ENCODE results near the gene PTPN23.
"Not testable (repeated sequence)": the region's sequence is repeated elsewhere in the genome, so short reads cannot be mapped to it uniquely, and the experiment has no call there.

Gene PTPN23

DNA sequence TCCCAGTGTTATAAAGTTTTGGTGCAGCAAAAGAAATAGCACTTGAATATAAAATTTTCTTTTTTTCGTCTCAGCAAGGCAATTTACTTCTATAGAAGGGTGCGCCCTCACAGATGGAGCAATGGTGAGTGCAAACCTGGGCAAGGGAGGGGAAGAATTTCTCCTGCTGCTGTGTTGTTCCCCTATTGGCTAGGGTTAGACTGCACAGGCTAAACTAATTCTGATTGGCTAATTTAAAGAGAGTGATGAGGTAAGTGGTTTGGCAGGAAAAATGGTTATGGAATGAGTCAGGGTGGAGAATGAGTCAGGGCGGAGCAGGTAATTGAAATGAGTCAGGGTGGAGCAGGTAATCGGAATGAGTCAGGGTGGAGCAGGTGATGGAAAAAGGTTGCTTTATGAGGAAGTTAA is 20.7 kb upstream of the PTPN23 start:
- Mint-ChIP-seq H3K27ac (peak overlapping the region; percentile 2), H3K4me1 (peaks cover 7 to 15% of the 10 kb centered on the region in 2 donors), H3K9me3 (peaks cover 15 to 21% of the 10 kb centered on the region in 2 donors), H3K36me3 (peaks cover 9 to 29% of the 10 kb centered on the region in 2 donors)
- ATAC-seq (replicated peaks): peak; percentile 21 to 31
- not testable (repeated sequence) for H3K4me3 Mint-ChIP-seq, DNase-seq, H3K27me3 Mint-ChIP-seq

DNA sequence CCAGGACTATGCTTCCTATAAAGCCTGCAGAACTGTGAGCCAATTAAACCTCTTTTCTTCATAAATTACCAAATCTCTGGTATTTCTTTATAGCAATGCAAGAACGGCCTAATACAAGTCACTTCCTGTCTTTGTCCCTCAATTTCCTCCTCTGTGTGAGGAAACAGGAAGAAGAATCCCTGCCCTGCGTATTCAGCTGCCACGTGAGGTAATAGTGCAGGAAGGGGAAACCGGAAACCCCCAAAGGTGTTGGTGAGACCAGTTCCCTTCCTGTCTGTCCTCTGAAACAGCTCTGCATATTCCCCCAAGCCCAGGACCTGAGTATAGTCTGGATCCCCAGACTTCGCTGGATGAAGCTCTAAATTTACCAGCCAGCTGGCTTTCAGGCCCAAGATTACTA is 18.1 kb upstream of the PTPN23 start:
- DNase-seq (no peak), ATAC-seq (replicated peaks) (peak; percentile 33 to 56)
- Mint-ChIP-seq H3K27me3 (no peaks in the 10 kb centered on the region), H3K27ac (peak overlapping the region; percentile 47), H3K4me3 (no peak overlapping the region), H3K9me3 (peaks cover 15 to 20% of the 10 kb centered on the region in 2 donors), H3K36me3 (peaks cover 9 to 28% of the 10 kb centered on the region in 2 donors), H3K4me1 (peaks cover 7 to 15% of the 10 kb centered on the region in 2 donors)

DNA sequence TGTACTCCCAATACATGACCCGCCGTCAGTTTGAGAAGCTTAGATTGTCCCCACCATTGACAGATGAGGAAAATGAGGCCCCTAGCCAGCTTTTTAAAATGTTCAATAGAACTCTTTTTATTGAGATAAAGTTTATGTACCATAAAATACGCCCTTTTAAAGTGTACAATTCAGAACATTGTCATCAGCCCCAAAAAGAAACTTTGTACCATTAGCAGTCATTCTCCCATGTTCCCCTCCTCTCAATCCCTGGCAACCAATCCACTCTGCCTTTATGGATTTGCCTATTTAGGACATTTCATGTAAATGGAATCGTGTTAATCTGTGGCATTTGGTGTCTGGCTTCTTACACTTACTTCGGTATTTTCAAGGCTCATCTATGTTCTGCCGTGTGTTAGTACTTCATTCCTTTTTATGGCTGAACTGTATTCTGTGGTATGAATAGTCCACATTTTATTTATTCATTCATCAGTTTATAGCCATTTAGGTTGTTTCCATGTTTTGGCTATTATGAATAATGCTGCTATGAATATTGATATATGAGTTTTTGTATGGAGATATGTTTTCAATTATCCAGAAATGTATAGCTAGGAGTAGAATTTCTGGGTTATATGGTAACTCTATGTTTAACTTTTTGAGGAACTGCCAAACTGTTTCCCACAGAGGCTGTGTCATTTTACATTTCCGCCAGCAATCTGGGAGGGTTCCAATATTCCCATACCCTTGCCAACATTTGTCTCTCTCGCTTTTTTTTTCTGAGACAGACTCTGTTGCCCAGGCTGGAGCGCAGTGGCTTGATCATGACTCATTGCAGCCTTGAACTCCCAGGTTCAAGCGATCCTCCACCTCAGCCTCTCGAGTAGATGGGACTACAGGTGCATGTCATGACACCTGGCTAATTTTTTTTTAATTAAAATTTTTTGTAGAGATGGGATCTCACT is 15.3 kb upstream of the PTPN23 start:
- Mint-ChIP-seq H3K4me3 (no peak overlapping the region), H3K36me3 (peaks cover under 1 to 7% of the 10 kb centered on the region in 2 donors), H3K4me1 (peaks cover 7 to 9% of the 10 kb centered on the region in 2 donors), H3K27ac (peak overlapping the region; percentile 32), H3K27me3 (peaks cover 0 to 5% of the 10 kb centered on the region in 2 donors), H3K9me3 (peaks cover 2 to 6% of the 10 kb centered on the region in 2 donors)
- ATAC-seq (replicated peaks) (no peak), DNase-seq (no peak)

DNA sequence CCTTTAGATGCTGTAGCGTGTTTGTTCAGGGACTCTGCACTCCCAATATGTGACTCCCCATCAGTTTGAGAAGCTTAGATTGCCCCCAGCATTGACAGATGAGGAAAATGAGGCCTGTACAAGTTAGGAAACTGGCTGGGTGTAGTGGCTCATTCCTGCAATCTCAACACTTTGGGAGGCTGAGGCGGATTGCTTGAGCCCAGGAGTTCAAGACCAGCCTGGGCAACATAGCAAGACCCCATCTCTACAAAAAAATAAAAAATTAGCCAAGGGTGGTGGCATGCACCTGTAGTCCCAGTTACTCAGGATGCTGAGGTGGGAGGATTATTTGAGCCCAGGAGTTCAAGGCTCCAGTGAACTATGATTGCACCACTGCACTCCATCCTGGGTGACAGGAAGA is 14.0 kb upstream of the PTPN23 start:
- Mint-ChIP-seq H3K4me1 (peaks cover 7 to 9% of the 10 kb centered on the region in 2 donors), H3K27me3 (peaks cover 0 to 9% of the 10 kb centered on the region in 2 donors), H3K27ac (no peak overlapping the region), H3K9me3 (peaks cover 2 to 6% of the 10 kb centered on the region in 2 donors), H3K36me3 (peaks cover 0 to 7% of the 10 kb centered on the region in 2 donors), H3K4me3 (no peak overlapping the region)
- DNase-seq (no peak), ATAC-seq (replicated peaks) (no peak)

DNA sequence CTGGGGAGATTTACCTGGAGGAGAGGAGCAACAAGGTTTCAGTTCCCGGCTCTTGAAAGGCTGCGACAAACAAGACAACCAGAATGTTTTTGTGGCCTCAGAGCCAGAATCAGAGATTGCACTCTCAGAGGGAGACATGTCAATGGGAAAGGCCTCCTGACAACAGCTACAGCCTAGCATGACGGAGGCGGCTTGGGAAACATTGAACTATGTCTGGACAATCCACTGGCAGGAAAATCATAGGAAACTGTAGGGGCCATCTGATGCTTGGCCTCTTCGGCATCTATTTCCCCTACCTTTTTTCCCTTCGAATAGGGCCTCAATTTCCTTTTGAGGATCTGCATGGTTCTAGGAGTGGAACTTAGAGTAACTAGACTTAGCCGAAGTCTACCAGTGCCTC is 13.2 kb upstream of the PTPN23 start:
- Mint-ChIP-seq H3K4me1 (peaks cover 3 to 4% of the 10 kb centered on the region in 2 donors), H3K4me3 (no peak overlapping the region), H3K36me3 (peaks cover 0 to 3% of the 10 kb centered on the region in 2 donors), H3K27me3 (peaks cover 0 to 10% of the 10 kb centered on the region in 2 donors), H3K9me3 (peaks cover 0 to 3% of the 10 kb centered on the region in 2 donors), H3K27ac (no peak overlapping the region)
- no peak for DNase-seq
- ATAC-seq (replicated peaks): no peak

DNA sequence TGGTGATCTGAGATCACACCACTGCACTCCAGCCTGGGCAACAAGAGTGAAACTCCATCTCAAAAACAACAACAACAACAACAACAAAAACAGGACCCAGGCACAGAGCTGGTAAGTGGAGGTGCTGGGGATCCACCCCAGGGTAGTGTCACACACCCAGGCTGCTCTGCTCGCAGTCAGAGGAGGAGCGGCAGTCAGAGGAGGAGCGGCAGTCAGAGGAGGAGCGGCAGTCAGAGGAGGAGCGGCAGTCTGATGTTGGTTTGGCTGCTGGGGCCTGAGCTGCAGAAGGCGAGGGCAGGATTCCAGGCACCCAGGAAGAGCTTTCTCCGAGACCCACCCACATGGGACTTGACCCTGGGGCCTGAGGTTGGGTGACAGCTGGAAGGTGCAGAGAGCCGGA is 10.8 kb upstream of the PTPN23 start:
- not testable (repeated sequence) for H3K4me1 Mint-ChIP-seq; H3K36me3 Mint-ChIP-seq; ATAC-seq (replicated peaks); H3K27ac Mint-ChIP-seq; H3K4me3 Mint-ChIP-seq; DNase-seq; H3K9me3 Mint-ChIP-seq
- peaks cover 0 to 10% of the 10 kb centered on the region in 2 donors for H3K27me3 Mint-ChIP-seq

DNA sequence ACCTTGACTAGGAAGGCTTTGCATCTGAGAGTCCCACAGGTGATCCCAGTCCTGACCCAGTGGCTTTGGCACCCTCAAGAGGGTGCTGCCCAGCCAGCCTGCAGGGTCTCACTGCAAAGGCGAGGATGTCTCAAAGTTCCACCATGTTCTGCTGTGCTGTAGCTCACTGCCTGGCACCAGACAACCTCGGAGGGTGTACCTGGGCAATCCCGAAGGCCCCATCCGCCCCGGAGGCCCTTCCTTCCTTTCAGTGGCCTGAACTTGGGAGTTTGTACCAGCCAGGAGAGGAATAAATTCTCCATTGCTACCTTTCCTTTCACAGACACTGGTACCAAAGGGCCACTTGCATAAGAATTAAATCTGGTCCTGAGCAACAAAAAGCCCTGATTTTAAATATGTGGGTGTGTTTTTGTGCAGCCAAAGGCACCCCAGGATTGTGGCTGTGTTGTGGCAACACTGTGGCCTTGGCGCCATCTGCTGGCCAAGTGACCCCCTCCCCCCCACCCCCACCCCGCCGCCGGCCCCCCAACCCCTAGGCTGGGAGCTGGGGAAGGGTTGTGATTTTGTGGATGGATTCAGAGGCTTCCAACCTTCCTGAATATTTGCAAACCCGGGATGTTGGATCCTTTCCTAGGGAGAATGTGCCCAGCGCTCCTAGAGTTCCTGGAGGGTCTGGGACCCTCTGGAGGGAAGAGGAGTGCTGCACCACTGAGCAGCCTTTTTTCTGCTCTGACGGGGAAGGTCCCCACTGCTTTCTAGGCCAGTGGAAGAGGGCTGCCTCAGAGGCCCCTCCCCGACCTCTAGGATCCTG is 9.7 kb upstream of the PTPN23 start:
- no peaks in the 10 kb centered on the region for H3K4me1 Mint-ChIP-seq

DNA sequence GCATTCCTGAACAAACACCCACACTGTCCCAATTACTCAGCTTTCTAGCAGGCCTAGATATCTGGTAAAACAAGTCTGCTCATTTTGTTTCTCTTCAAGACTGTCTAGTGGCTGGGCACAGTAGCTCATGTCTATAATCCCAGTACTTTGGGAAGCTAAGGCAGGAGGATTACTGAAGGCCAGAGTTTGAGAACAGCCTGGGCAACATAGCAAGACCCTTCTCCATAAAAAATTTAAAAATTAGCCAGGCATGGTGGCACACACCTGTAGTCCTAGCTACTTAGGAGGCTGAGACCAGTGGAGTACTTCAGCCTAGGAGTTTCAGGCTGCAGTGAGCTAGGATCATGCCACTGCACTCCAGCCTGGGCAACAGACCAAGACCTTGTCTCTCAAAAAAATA is 6.2 kb upstream of the PTPN23 start:
- H3K4me1 Mint-ChIP-seq: peaks cover 7 to 21% of the 10 kb centered on the region in 2 donors
- ATAC-seq (replicated peaks) (no peak), DNase-seq (no peak)
- no peak overlapping the region for H3K4me3 Mint-ChIP-seq
- no peaks in the 10 kb centered on the region for H3K9me3 Mint-ChIP-seq
- H3K27me3 Mint-ChIP-seq: peaks cover 0 to 7% of the 10 kb centered on the region in 2 donors
- H3K36me3 Mint-ChIP-seq: peaks cover 0 to 1% of the 10 kb centered on the region in 2 donors
- H3K27ac Mint-ChIP-seq: no peak overlapping the region

More for the DNA sequence above, 9.7 kb upstream of the PTPN23 start:
- H3K9me3 Mint-ChIP-seq: no peaks in the 10 kb centered on the region
- no peak for DNase-seq
- ATAC-seq (replicated peaks): peak; percentile 44 to 58
- no peaks in the 10 kb centered on the region for H3K36me3 Mint-ChIP-seq
- H3K27me3 Mint-ChIP-seq: peaks cover 0 to 10% of the 10 kb centered on the region in 2 donors
- H3K27ac Mint-ChIP-seq: no peak overlapping the region
- H3K4me3 Mint-ChIP-seq: no peak overlapping the region

DNA sequence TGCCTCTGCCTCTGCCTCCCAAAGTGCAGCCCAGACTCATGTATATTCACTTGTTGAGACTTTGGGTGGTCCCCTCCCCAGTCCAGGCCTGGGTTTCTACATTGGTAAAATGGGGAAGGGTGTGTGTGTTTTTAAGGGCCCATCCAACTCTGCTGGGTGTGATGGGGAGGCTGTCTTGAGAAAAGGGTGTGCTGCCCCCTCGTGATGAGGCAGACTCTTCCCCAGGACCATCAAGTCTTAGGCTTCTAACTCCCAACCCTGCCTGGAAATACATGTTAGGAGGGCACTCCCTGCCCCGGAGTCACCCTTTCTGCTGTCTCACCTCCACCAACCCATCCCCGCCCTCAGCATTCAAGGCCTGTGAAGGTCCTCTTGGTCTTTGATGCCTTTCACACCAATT is 4.4 kb upstream of the PTPN23 start:
- Mint-ChIP-seq H3K4me1 (peaks cover 14 to 32% of the 10 kb centered on the region in 2 donors), H3K27ac (no peak overlapping the region), H3K4me3 (no peak overlapping the region), H3K9me3 (no peaks in the 10 kb centered on the region), H3K36me3 (peaks cover 6 to 12% of the 10 kb centered on the region in 2 donors), H3K27me3 (peaks cover 0 to 5% of the 10 kb centered on the region in 2 donors)
- DNase-seq (no peak), ATAC-seq (replicated peaks) (no peak)

DNA sequence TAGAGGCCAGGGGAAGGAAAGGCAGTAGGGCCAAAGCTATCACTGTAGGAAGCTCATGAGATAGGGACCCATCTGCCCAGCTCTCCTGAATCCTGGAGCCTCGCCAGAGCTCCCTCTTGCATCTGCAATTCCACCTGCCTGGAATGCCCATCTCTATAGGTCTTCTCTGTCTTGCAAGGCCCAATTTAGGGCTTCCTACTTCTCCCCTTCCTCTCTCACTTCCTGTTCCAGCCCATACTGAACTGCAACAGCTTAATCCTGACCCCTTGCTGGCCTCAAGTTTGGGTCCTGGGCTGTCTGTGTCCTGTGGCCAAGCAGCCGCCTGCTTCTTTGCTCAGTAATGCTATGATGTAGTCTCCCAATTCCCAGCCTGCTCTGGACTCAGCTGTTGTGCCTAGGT is 3.6 kb upstream of the PTPN23 start:
- DNase-seq: no peak
- no peaks in the 10 kb centered on the region for H3K9me3 Mint-ChIP-seq
- ATAC-seq (replicated peaks): no peak
- H3K27ac Mint-ChIP-seq: no peak overlapping the region
- H3K4me3 Mint-ChIP-seq: no peak overlapping the region
- H3K4me1 Mint-ChIP-seq: peaks cover 19 to 40% of the 10 kb centered on the region in 2 donors
- H3K36me3 Mint-ChIP-seq: peaks cover 7 to 16% of the 10 kb centered on the region in 2 donors
- H3K27me3 Mint-ChIP-seq: no peaks in the 10 kb centered on the region

DNA sequence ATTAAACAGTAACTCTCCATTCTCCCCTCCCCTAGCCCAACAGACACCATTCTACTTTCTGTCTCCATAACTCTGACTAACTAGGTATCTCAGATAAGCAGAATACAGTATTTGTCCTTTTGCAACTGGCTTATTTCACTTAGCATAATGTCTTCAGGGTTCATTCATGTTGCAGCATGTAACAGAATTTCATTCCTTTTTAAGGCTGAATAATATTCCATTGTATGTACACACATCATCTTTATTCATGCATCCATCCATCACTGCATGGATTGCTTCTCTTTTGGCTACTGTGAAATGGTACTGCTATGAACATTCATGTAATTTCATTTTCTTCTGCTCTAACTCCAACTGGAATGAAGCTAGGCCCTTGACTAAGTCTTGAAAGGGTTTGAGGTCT is 2.0 kb upstream of the PTPN23 start:
- Mint-ChIP-seq H3K9me3 (no peaks in the 10 kb centered on the region), H3K36me3 (peaks cover 15 to 27% of the 10 kb centered on the region in 2 donors), H3K4me3 (no peak overlapping the region), H3K27me3 (no peaks in the 10 kb centered on the region), H3K4me1 (peaks cover 29 to 55% of the 10 kb centered on the region in 2 donors), H3K27ac (no peak overlapping the region)
- no peak for ATAC-seq (replicated peaks)
- DNase-seq: no peak

DNA sequence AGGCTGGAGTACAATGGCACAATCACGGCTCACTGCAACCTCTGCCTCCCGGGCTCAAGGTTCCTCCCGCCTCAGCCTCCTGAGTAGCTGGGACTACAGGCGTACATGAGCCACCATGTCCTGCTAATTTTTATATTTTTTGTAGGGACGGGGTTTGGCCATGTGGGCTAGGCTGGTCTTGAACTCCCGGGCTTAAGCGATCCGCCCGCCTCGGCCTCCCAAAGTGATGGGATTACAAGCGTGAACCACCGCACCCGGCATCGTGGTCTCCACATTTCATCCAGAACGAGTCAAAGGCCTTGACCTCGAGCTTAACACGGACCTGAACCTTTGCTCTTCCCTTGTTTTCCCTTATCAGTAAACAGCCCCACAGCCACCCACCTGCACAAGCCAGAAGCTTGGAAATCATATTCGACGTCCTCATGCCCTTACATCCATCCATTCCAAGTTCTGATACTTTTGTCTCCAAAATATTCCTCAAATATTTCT is 1.4 kb upstream of the PTPN23 start:
- peaks cover 29 to 57% of the 10 kb centered on the region in 2 donors for H3K4me1 Mint-ChIP-seq
- ATAC-seq (replicated peaks) (no peak), DNase-seq (no peak)
- no peaks in the 10 kb centered on the region for H3K9me3 Mint-ChIP-seq
- peak overlapping the region; percentile 98 for H3K27ac Mint-ChIP-seq
- H3K36me3 Mint-ChIP-seq: peaks cover 15 to 27% of the 10 kb centered on the region in 2 donors
- H3K27me3 Mint-ChIP-seq: no peaks in the 10 kb centered on the region
- peak overlapping the region; percentile 94 to 100 for H3K4me3 Mint-ChIP-seq

DNA sequence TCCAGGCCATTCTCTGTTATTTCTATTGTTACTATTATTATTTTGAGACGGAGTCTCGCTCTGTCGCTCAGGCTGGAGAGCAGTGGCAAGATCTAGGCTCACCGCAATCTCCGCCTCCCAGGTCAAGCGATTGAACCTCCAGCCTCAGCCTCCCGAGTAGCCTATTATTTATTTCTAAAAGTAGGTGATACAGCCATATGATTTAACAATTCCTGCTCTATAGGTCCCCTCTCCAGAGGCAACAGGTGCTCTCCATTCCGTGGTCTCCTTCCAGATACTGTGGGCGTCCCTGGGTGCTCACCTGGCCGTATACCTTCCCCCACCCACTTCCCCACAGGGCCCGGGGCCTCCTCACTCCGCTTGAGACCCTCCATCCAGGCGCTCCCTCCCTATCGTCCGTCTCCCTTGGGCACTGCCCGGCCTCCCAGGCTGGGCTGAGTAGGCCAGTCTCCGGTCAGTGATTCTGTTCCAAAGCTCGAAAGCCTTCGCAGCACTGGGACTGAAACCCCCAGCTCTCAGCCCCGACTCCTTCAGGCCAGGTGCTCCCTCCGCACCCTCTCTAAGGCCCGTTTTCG is 708 bp upstream of the PTPN23 start:
- peak overlapping the region; percentile 94 to 100 for H3K4me3 Mint-ChIP-seq
- no peak for DNase-seq
- peak overlapping the region; percentile 98 for H3K27ac Mint-ChIP-seq
- no peaks in the 10 kb centered on the region for H3K27me3 Mint-ChIP-seq
- peaks cover 30 to 57% of the 10 kb centered on the region in 2 donors for H3K4me1 Mint-ChIP-seq
- H3K36me3 Mint-ChIP-seq: peaks cover 15 to 27% of the 10 kb centered on the region in 2 donors
- H3K9me3 Mint-ChIP-seq: no peaks in the 10 kb centered on the region
- ATAC-seq (replicated peaks): no peak
